GM12878 (cell line): ENCODE measurements around the gene ASZ1. TPM values are rescaled to one million over a fixed set of nuclear protein-coding genes. Genes with fewer than 3 reads are reported as not detected.

Source experiments
- ATAC-seq: fragments of 200-7000 bp; cut with Tn5 transposase; 3 replicates; pipeline ENCODE4 v1.9.1; 2020; ENCODE audit warnings: mild to moderate bottlenecking, moderate library complexity
- BruUV-seq: library from RNA; stranded (reverse); fragments of 400-500 nt; replicated peaks from 2 replicates; lab custom pipeline; 2021; lab: Mats Ljungman, UMichigan
- CTCF ChIA-PET: fragments of 300-600 bp; sonication (Branson Sonifier 250); formaldehyde crosslinking; extraction: SDS; loops from one replicate; lab custom pipeline; 2021; ENCODE audit warnings: inconsistent platforms; lab: Yijun Ruan, JAX
- POLR2A ChIA-PET: fragments of 350-600 bp; formaldehyde crosslinking; extraction: SDS; loops from one replicate; lab custom pipeline; 2021; ENCODE audit warnings: inconsistent platforms; lab: Charles Lee
- RAD21 ChIA-PET: fragments of 300-600 bp; sonication (Branson Sonifier 250); formaldehyde crosslinking; loops from one replicate; lab custom pipeline; 2023; ENCODE audit warnings: antibody characterized with exemption; ENCODE audit not compliant: unreplicated experiment; lab: Charles Lee
- SMC1A ChIA-PET: fragments of 300-600 bp; sonication (Branson Sonifier 250); formaldehyde crosslinking; loops from one replicate; lab custom pipeline; 2023; ENCODE audit not compliant: unreplicated experiment, uncharacterized antibody; lab: Charles Lee
- DNase-seq: peaks from one replicate; pipeline ENCODE4 v3.0.0-alpha.2; 2011; ENCODE audit warnings: low read depth, low spot score
- FAIRE-seq: peaks from 3 replicates; lab custom pipeline; 2011; peaks lifted over from hg19 to GRCh38; lab: Jason Lieb, UNC
- H2AFZ ChIP-seq: 2 replicates; pipeline ENCODE4 v1.6.0; 2011; ENCODE audit warnings: low read depth, low read length, control low read depth; ENCODE audit not compliant: control insufficient read depth
- H3K27ac ChIP-seq: 2 replicates; pipeline ENCODE4 v1.5.1; 2011; ENCODE audit warnings: control low read depth; ENCODE audit not compliant: control insufficient read depth, insufficient read depth
- H3K27me3 ChIP-seq, 2 experiments: replicated peaks in 1 of 2; 2 replicates each; pipeline versions ENCODE4 v1.6.0 to v1.6.1; 2011; ENCODE audit warnings: low read length in 1 of 2; ENCODE audit not compliant: control insufficient read depth in 2 of 2, insufficient read depth in 2 of 2
- H3K36me3 ChIP-seq, 2 experiments: 2 replicates each; pipeline ENCODE4 v1.5.1; 2011; ENCODE audit warnings: low read length in 1 of 2; ENCODE audit not compliant: control insufficient read depth in 2 of 2, insufficient read depth in 2 of 2
- H3K4me1 ChIP-seq: 2 replicates; pipeline ENCODE4 v1.6.1; 2011; ENCODE audit warnings: mild to moderate bottlenecking, low read length, moderate library complexity, mixed read lengths; ENCODE audit not compliant: control insufficient read depth, insufficient read depth
- H3K4me2 ChIP-seq: 2 replicates; pipeline ENCODE4 v1.6.0; 2011; ENCODE audit warnings: control low read depth; ENCODE audit not compliant: control insufficient read depth, insufficient read depth
- H3K4me3 ChIP-seq: fragments of 200-600 bp; sonication (generic); 2 replicates; pipeline ENCODE4 v1.5.1; 2016
- H3K79me2 ChIP-seq: 2 replicates; pipeline ENCODE4 v1.6.0; 2011; ENCODE audit warnings: low read length; ENCODE audit not compliant: control insufficient read depth, insufficient read depth
- H3K9ac ChIP-seq: 2 replicates; pipeline ENCODE4 v1.8.0; 2011; ENCODE audit warnings: low read length, control low read depth, mixed read lengths; ENCODE audit not compliant: control insufficient read depth, insufficient read depth
- H3K9me3 ChIP-seq: replicated peaks from 3 replicates; pipeline ENCODE4 v1.5.1; 2011; ENCODE audit warnings: mild to moderate bottlenecking, low read length; ENCODE audit not compliant: control insufficient read depth, insufficient read depth
- H4K20me1 ChIP-seq: 2 replicates; pipeline ENCODE4 v1.6.0; 2011; ENCODE audit not compliant: control insufficient read depth, insufficient read depth
- POLR2A ChIP-seq: IDR thresholded peaks from 2 replicates; pipeline ENCODE4 v1.6.1; 2011; ENCODE audit warnings: low read depth, mild to moderate bottlenecking, low read length
- SIN3A ChIP-seq: IDR thresholded peaks from 2 replicates; pipeline ENCODE4 v1.6.1; 2012; ENCODE audit warnings: low read depth, low read length, improper control_type of control experiment
- SMC3 ChIP-seq: IDR thresholded peaks from 2 replicates; pipeline ENCODE4 v1.6.1; 2011; ENCODE audit warnings: low read length, improper control_type of control experiment, borderline replicate concordance
- SREBF2 ChIP-seq: IDR thresholded peaks from 2 replicates; pipeline ENCODE4 v1.6.1; 2012; ENCODE audit warnings: mild to moderate bottlenecking, low read length
- WGBS: methylation state at CpG from one replicate; pipeline ENCODE4 v1.1.6; 2016; ENCODE audit warnings: low lambda C conversion rate; ENCODE audit not compliant: insufficient replicate concordance, insufficient coverage; ENCODE audit errors: missing lambda C conversion rate; 5-methylcytosine and 5-hydroxymethylcytosine counted together
- in situ Hi-C: fragments of 300-500 bp; cut with MboI; formaldehyde crosslinking; loops from 9 replicates; pipeline ENCODE4 v1.14.3; 2018; ENCODE audit warnings: mixed read lengths
- intact Hi-C: fragments of 100-400 bp; cut with micrococcal nuclease; formaldehyde crosslinking; loops from one replicate; pipeline ENCODE4 v1.14.2; 2022; ENCODE audit not compliant: unreplicated experiment
- polyA plus RNA-seq, 11 experiments: library from polyadenylated mRNA; depleted of rRNA in 4 of 11; unstranded in 6 of 11; stranded (reverse) in 5 of 11; fragments of >200 nt; fragmentation: Nextera tagmentation in 4 of 11; fragmentation: Illumina TruSeq in 1 of 11; extraction: Ambion mirVana in 4 of 11; extraction: Trizol in 1 of 11; gene quantifications; 1 replicate in 1 of 11; 2 replicates in 10 of 11; pipeline versions ENCODE4 v1.2.1 to v1.2.3, GENCODE V29; 2011 to 2016; ENCODE audit warnings: inconsistent platforms in 2 of 11, missing spikeins in 2 of 11, low read depth in 1 of 11
- total RNA-seq, 4 experiments: library from RNA; depleted of rRNA in 3 of 4; stranded (reverse); fragments of >200 nt in 3 of 4; fragmentation: Illumina TruSeq in 1 of 4; extraction: Trizol in 1 of 4; gene quantifications; 2 replicates each; pipeline versions ENCODE4 v1.2.1 to v1.2.3, GENCODE V29; 2013 to 2021
- TF ChIP-seq, protein P1 (sequence below): fragments of 450-650 bp; IDR thresholded peaks from 2 replicates; pipeline ENCODE4 v1.6.1; 2017; ENCODE audit warnings: borderline replicate concordance
- TF ChIP-seq, protein P2 (sequence below): fragments of 450-650 bp; IDR thresholded peaks from 2 replicates; pipeline ENCODE4 v1.6.1; 2017; ENCODE audit warnings: low read depth, mild to moderate bottlenecking, moderate library complexity

The ASZ1 gene
- total and polyA plus RNA-seq, 10 of the 15 experiments (the other 5 are each of a cell fraction or from before 2014, with no cell fraction given) = 0.04 to 0.09 (median 0.06) TPM; not detected in 5

DNA sequence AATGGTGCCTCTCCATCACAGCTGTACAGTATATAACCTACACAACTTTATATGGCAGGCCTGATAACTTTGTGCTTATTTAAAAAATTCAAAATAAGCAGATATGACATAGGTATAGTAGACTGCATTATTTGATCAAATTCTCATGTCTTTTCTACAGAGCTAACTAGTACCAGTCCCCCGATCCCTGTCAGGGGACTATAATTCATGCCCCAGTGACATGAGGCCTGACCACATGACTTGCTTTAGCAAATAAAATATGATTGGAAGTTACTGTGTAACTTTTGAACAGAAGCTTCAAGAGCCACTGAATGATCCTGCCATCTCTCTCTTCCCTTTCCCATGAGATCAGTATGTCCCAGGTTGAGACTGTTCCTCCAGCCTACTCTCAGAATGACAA is 55.2 kb downstream of the ASZ1 start:
- in situ Hi-C loops = no loop called here
- CTCF ChIA-PET = interaction anchor here (1.0 to 4.7 kb wide), 3 partner anchors 13 to 159 kb away, joined by 4 to 22 read pairs (median 4); no protein-coding TSS in a partner anchor
- 100% methylated on average over 1 of the region's 1 CpG for WGBS

More for the DNA sequence above, 55.2 kb downstream of the ASZ1 start:
- Histone ChIP-seq H2AFZ (peak overlapping the region; percentile 26; the same call in 1 of the 2 replicates), H3K27me3 (no peaks in the 10 kb centered on the region), H3K36me3 (no peaks in the 10 kb centered on the region), H3K79me2 (no peaks in the 10 kb centered on the region), H3K27ac (no peak overlapping the region), H3K4me1 (no peaks in the 10 kb centered on the region), H3K4me2 (no peak overlapping the region), H3K4me3 (no peak overlapping the region), H3K9ac (no peak overlapping the region), H4K20me1 (no peaks in the 10 kb centered on the region), H3K9me3 (no peaks in the 10 kb centered on the region; the same call in 2 of the 3 replicates)
- TF ChIP-seq SREBF2 (no peak), SMC3 (no peak), POLR2A (no peak), SIN3A (no peak)
- TF ChIP-seq, protein P1, sequence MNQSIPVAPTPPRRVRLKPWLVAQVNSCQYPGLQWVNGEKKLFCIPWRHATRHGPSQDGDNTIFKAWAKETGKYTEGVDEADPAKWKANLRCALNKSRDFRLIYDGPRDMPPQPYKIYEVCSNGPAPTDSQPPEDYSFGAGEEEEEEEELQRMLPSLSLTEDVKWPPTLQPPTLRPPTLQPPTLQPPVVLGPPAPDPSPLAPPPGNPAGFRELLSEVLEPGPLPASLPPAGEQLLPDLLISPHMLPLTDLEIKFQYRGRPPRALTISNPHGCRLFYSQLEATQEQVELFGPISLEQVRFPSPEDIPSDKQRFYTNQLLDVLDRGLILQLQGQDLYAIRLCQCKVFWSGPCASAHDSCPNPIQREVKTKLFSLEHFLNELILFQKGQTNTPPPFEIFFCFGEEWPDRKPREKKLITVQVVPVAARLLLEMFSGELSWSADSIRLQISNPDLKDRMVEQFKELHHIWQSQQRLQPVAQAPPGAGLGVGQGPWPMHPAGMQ = no peak
- TF ChIP-seq, protein P2, sequence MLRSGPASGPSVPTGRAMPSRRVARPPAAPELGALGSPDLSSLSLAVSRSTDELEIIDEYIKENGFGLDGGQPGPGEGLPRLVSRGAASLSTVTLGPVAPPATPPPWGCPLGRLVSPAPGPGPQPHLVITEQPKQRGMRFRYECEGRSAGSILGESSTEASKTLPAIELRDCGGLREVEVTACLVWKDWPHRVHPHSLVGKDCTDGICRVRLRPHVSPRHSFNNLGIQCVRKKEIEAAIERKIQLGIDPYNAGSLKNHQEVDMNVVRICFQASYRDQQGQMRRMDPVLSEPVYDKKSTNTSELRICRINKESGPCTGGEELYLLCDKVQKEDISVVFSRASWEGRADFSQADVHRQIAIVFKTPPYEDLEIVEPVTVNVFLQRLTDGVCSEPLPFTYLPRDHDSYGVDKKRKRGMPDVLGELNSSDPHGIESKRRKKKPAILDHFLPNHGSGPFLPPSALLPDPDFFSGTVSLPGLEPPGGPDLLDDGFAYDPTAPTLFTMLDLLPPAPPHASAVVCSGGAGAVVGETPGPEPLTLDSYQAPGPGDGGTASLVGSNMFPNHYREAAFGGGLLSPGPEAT = no peak
- intact Hi-C loops = no loop called here
- POLR2A ChIA-PET = no interaction called here
- no TSS peak for BruUV-seq
- RAD21 ChIA-PET = no interaction called here
- FAIRE-seq = no peak
- no peak for DNase-seq
- ATAC-seq = no peak
- SMC1A ChIA-PET = interaction anchor here (1.0 to 3.1 kb wide), 5 partner anchors 9 to 159 kb away, joined by 3 to 13 read pairs (median 4); no protein-coding TSS in a partner anchor
